NB4 (cell line): ENCODE measurements around the gene TELO2.

Source experiments
- DNase-seq: peaks from one replicate; pipeline ENCODE4 v3.0.0; 2010; ENCODE audit warnings: low read depth
- H3K4me3 ChIP-seq: one replicate; pipeline ENCODE4 v1.5.1; 2011; ENCODE audit warnings: mild to moderate bottlenecking, low read depth, low read length, moderate library complexity
- MYC ChIP-seq: IDR thresholded peaks from 2 replicates; pipeline ENCODE4 v1.6.1; 2011; ENCODE audit warnings: low read depth, low read length
- POLR2A ChIP-seq: IDR thresholded peaks from 2 replicates; pipeline ENCODE4 v1.6.1; 2011; ENCODE audit warnings: mild to moderate bottlenecking; ENCODE audit not compliant: insufficient read length; ENCODE audit errors: extremely low read depth
- TF ChIP-seq, protein P1 (sequence below): IDR thresholded peaks from one replicate; pipeline ENCODE4 v1.5.1; 2012; ENCODE audit warnings: low read depth, low read length
- TF ChIP-seq, protein P2 (sequence below): IDR thresholded peaks from 2 replicates; pipeline ENCODE4 v1.6.1; 2011; ENCODE audit warnings: low read depth, low read length

TELO2 gene

DNA sequence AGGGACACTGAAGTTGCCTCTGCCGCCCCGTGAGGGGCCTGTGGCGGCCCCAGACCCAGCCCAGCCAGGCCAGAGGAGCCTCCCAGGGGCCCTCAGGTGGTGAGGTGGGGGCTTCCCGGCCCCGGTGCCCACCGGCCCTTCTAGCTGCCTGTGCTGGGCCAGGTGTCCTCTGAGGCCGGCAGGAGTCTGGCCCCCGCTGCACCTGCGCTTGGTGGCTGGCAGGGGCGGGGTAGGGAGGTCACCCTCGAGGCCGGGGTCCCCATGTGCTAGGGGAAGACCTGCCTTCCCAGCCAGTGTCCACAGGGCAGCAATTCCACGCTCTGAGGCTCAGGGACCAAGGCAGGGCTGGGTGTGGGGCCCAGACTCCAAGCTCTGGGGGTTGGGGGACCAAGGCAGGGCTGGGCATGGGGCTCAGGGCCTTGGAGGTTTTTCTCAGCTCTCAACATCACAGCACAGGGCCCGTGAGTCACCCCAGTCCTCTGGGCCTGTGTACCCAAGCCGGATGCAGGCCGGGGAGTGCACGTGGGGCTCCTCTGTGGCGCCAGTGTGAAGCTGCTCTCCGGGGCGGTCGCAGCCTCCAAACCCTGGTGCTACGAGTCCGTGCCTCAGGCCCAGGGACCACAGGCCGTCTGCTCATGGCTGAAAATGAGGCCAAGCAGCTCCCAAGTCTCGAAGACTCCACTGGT is 47.5 kb upstream of the TELO2 start:
- TF ChIP-seq, protein P1, sequence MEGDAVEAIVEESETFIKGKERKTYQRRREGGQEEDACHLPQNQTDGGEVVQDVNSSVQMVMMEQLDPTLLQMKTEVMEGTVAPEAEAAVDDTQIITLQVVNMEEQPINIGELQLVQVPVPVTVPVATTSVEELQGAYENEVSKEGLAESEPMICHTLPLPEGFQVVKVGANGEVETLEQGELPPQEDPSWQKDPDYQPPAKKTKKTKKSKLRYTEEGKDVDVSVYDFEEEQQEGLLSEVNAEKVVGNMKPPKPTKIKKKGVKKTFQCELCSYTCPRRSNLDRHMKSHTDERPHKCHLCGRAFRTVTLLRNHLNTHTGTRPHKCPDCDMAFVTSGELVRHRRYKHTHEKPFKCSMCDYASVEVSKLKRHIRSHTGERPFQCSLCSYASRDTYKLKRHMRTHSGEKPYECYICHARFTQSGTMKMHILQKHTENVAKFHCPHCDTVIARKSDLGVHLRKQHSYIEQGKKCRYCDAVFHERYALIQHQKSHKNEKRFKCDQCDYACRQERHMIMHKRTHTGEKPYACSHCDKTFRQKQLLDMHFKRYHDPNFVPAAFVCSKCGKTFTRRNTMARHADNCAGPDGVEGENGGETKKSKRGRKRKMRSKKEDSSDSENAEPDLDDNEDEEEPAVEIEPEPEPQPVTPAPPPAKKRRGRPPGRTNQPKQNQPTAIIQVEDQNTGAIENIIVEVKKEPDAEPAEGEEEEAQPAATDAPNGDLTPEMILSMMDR = no peak
- TF ChIP-seq POLR2A = no peak
- TF ChIP-seq MYC = peak; percentile 81
- TF ChIP-seq, protein P2, sequence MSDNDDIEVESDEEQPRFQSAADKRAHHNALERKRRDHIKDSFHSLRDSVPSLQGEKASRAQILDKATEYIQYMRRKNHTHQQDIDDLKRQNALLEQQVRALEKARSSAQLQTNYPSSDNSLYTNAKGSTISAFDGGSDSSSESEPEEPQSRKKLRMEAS = peak; percentile 90
- DNase-seq = peak; percentile 90
- no peak overlapping the region for H3K4me3 ChIP-seq

DNA sequence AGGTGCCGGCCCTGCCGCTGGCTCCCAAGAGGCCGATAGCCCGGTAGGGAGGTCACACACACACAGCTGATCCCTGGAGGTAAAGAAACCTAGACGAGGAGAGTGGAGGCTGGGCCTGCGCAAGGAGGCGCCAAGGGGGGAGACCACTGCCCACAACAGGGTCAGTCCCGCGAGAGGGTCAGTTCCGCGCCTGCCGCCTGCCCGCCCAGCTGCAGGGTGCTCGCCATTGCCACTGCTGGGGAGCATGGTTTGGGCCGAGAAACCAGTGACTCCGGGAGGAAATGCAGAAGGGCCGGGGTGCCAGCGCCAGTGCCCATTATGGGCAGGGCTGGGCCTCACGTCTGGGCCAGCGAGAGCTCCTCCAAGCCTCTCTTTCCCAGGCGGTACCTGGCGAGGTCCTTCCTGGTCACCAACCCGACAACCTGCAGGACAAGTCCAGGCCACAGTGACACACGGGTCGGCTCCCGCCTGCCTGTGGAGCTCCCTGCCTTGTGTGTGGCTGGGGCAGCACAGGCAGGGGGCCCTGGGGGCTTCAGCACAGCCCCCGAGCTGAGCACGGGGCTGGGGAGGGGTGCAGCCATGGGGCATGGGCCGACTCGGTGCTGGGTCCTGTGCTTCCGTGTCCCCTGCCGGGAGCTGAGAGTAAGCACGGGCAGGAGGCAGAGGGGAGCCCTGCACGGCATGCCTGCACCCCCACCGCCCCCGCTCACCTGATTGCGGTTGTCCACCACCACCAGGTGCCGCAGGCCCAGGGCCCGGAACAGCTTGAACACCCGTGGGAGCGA is 46.7 kb upstream of the TELO2 start:
- H3K4me3 ChIP-seq = no peak overlapping the region
- no peak for TF ChIP-seq MYC
- no peak for DNase-seq

DNA sequence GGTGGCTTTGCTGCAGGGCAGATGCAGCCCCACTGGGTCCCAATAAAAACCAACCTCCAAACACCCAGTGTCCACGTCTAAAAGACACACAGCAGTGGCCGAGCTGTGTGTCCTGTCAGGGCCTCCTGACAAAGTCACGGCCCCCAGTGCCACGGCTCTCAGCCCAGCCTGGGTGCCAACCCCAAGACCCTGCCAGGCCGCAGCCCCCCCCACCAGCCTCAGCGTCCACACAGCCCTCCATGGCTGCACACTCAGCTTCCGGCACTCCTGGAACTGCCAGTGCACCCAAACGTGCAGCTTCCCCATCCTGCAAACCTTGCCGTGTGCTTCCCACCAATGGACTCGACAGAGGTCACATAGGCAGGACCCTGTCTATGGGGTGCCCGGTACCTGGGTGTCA is 45.2 kb upstream of the TELO2 start:
- H3K4me3 ChIP-seq = no peak overlapping the region
- no peak for DNase-seq
- TF ChIP-seq, protein P1 = no peak
- TF ChIP-seq MYC = no peak
- TF ChIP-seq POLR2A = no peak
- TF ChIP-seq, protein P2 = no peak

DNA sequence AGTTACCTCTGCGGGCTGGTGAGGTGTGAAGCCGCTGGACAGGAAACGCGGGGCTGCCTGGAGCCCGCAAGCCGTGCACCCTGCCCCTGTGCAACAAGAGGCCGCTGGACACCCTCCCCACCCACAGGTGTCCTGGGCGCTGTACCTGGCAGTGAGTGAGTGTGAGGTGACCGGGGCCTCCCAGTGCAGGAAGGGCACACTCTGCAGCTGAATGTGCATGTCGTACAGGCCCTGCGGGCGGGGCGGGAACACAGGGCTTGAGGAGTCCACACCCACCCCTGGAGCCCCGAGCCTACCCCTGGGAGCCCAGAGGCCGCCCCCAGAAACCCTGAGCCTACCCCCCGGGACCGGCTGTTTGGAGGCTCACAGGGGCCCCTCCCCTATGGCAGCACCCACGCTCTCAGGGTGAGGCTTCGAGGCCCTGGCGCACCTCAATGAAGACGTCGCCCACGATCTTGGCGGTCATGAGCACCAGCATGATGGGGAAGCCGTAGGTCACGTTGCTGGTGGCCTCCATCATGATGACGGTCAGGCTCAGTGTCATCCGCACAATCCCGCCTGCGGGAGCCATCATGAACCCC is 44.5 kb upstream of the TELO2 start:
- no peak for DNase-seq
- H3K4me3 ChIP-seq = no peak overlapping the region
- TF ChIP-seq, protein P1 = no peak
- TF ChIP-seq, protein P2 = no peak
- TF ChIP-seq POLR2A = no peak
- TF ChIP-seq MYC = no peak

DNA sequence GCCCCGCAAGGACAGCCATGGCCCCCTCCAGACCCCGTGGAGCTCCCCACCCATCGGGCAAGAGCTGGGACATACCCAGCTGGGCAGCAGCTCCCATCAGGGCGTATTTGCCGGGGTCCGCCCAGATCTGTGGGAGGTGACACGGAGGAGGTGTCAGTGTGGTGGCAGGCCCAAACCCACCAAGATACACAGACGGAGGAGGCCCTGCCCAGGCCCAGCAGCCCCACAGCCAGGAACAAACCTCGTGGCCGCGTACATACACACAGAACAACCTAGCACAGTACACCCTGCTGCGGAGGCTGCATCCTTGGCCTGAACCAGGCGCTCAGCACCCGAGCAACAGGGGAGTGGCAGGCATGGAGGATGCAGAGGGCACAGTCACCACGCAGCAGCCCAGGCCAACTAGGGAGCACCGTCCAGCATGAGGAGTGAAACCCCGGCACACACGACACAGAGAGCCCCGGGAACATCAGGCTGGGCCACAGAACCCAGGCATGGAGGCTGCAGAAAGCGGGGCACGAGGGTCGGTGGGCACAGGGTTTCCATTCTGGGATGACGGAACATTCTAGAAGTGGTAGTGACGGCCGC is 43.9 kb upstream of the TELO2 start:
- TF ChIP-seq, protein P2 = no peak
- TF ChIP-seq MYC = no peak
- TF ChIP-seq POLR2A = no peak
- TF ChIP-seq, protein P1 = no peak
- no peak overlapping the region for H3K4me3 ChIP-seq
- DNase-seq = no peak

DNA sequence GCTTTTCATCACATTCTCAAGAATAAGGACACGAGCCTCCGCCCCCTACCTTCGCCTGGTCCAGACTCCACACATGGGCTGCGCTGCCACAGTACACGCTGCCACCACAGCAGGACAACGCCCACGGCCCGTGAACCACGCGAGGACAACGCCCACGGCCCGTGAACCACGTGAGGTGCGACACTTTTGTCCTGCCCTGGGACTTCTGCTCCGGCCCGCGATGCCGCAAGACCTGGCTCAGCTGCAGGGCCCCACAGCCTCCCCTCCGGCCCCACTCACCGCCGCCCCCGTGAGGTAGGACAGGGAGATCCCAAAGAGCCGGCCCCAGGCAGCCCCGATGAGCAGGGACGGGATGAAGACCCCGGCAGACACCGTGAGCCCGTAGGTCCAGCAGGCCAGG is 42.9 kb upstream of the TELO2 start:
- TF ChIP-seq, protein P1 = peak; percentile 5
- TF ChIP-seq, protein P2 = no peak
- H3K4me3 ChIP-seq = no peak overlapping the region
- peak; percentile 35 for DNase-seq
